ENCODE measurements around the gene PRDM15.

PRDM15 gene

GRCh38 chr21:41843584-41843983 is 35.6 kb downstream of the PRDM15 start:
- DNase-seq (ENCODE audit: low read depth in 2 of 2), result no peak

GRCh38 chr21:41840880-41841279 is 38.3 kb downstream of the PRDM15 start:
- no peak for DNase-seq (ENCODE audit: low read depth in 2 of 2)

GRCh38 chr21:41839387-41840000 is 39.6 kb downstream of the PRDM15 start:
- no peak for DNase-seq (ENCODE audit: low read depth in 2 of 2)

GRCh38 chr21:41837756-41838297 is 41.3 kb downstream of the PRDM15 start:
- DNase-seq (ENCODE audit: low read depth in 2 of 2), result no peak

GRCh38 chr21:41836166-41837015 is 42.8 kb downstream of the PRDM15 start:
- no peak for DNase-seq (ENCODE audit: low read depth in 2 of 2)

- no peak for DNase-seq (ENCODE audit: low read depth in 2 of 2)
Measured at GRCh38 chr21:41835711-41836154, 43.4 kb downstream of the PRDM15 start.

- DNase-seq (ENCODE audit: low read depth in 2 of 2), result no peak
Measured at GRCh38 chr21:41834926-41835663, 44.0 kb downstream of the PRDM15 start.

- DNase-seq (ENCODE audit: low read depth in 2 of 2), result no peak
Measured at GRCh38 chr21:41834252-41834925, 44.8 kb downstream of the PRDM15 start.

- no peak for DNase-seq (ENCODE audit: low read depth in 2 of 2)
Measured at GRCh38 chr21:41833497-41834115, 45.5 kb downstream of the PRDM15 start.

GRCh38 chr21:41832596-41833496 is 46.3 kb downstream of the PRDM15 start:
- no peak for DNase-seq (ENCODE audit: low read depth in 2 of 2)

- no peak for DNase-seq (ENCODE audit: low read depth in 2 of 2)
Measured at GRCh38 chr21:41831866-41832595, 47.1 kb downstream of the PRDM15 start.

- DNase-seq (ENCODE audit: low read depth in 2 of 2), result no peak
Measured at GRCh38 chr21:41831453-41831831, 47.7 kb downstream of the PRDM15 start.

GRCh38 chr21:41830764-41831452 is 48.2 kb downstream of the PRDM15 start:
- DNase-seq (ENCODE audit: low read depth in 2 of 2), result no peak

GRCh38 chr21:41830145-41830707 is 48.9 kb downstream of the PRDM15 start:
- no peak for DNase-seq (ENCODE audit: low read depth in 2 of 2)

- no peak for DNase-seq (ENCODE audit: low read depth in 2 of 2)
Measured at GRCh38 chr21:41828884-41829360, 50.2 kb downstream of the PRDM15 start.

GRCh38 chr21:41827951-41828883 is 50.9 kb downstream of the PRDM15 start:
- DNase-seq (ENCODE audit: low read depth in 2 of 2), result no peak

- DNase-seq (ENCODE audit: low read depth in 2 of 2), result no peak
Measured at GRCh38 chr21:41825881-41826280, 53.3 kb downstream of the PRDM15 start.

Data from stimulated activated CD8-positive, alpha-beta memory T cell treated with anti-CD3 and anti-CD28 coated beads, Interleukin-7, amount 100 ng/mL, for 1 hour (primary cell).